Measurements from ENCODE around the gene ZNF692. TPM values are rescaled to one million over a fixed set of nuclear protein-coding genes. Genes with fewer than 3 reads are reported as not detected.
A peak's percentile ranks its signal among the peaks of the same experiment; 100 is the strongest.

Gene ZNF692
- total RNA-seq, 1 experiment from 2014 or later = 40.1 TPM

- no peak overlapping the region for H4K5ac ChIP-seq (ENCODE audit: insufficient read length, low read depth, low read length)
- H3K9me3 ChIP-seq (ENCODE audit: control insufficient read depth, low read depth, low read length) = no peaks in the 10 kb centered on the region
- no peak overlapping the region for H2BK20ac ChIP-seq (ENCODE audit: low read depth, low read length, poor library complexity, severe bottlenecking)
- Mint-ChIP-seq H3K4me1 (peaks cover 5 to 11% of the 10 kb centered on the region in 2 experiments; a peak in 2 of 4 replicates), H3K36me3 (ENCODE audit: insufficient read depth in 1 of 3, low read depth in 3 of 3) (no peaks in the 10 kb centered on the region; a peak in 1 of 7 replicates), H3K27me3 (ENCODE audit: low read depth) (peaks cover 9% of the 10 kb centered on the region), H3K4me3 (peak overlapping the region; percentile 95 to 97), H3K9me3 (peaks cover 2 to 7% of the 10 kb centered on the region in 2 experiments; a peak in 2 of 5 replicates), H3K27ac (no peak overlapping the region; a peak in 1 of 7 replicates)
- no peak overlapping the region for H3K9ac ChIP-seq (ENCODE audit: extremely low read depth, insufficient read length, low read length)
- H4K20me1 ChIP-seq (ENCODE audit: control insufficient read depth, insufficient read depth, insufficient read length) = no peaks in the 10 kb centered on the region
- H4K8ac ChIP-seq (replicated peaks; ENCODE audit: insufficient read length, low read depth, low read length) = no peak overlapping the region
- no peak overlapping the region for H2BK15ac ChIP-seq (ENCODE audit: low read depth, low read length)
- no peaks in the 10 kb centered on the region for H3K23me2 ChIP-seq (ENCODE audit: insufficient read length, low read depth, low read length, poor library complexity, severe bottlenecking)
- no peak overlapping the region for H2AK5ac ChIP-seq (ENCODE audit: insufficient read length, low read length)
- H3K56ac ChIP-seq (ENCODE audit: insufficient read length, low read depth, low read length) = no peak overlapping the region
- H3K4me2 ChIP-seq (ENCODE audit: insufficient read depth, insufficient read length, low read length) = no peak overlapping the region
- peak overlapping the region; percentile 27 for H2AFZ ChIP-seq (ENCODE audit: low read length)
- DNase-seq = no peak
- peak overlapping the region; percentile 14 for H2BK120ac ChIP-seq (ENCODE audit: low read depth, low read length, poor library complexity, severe bottlenecking)
- no peak overlapping the region for H2BK12ac ChIP-seq (ENCODE audit: insufficient read length, low read depth, low read length)
- no peak overlapping the region for H3K27ac ChIP-seq (ENCODE audit: insufficient read length, low read depth, low read length)
- TF ChIP-seq, protein P1, sequence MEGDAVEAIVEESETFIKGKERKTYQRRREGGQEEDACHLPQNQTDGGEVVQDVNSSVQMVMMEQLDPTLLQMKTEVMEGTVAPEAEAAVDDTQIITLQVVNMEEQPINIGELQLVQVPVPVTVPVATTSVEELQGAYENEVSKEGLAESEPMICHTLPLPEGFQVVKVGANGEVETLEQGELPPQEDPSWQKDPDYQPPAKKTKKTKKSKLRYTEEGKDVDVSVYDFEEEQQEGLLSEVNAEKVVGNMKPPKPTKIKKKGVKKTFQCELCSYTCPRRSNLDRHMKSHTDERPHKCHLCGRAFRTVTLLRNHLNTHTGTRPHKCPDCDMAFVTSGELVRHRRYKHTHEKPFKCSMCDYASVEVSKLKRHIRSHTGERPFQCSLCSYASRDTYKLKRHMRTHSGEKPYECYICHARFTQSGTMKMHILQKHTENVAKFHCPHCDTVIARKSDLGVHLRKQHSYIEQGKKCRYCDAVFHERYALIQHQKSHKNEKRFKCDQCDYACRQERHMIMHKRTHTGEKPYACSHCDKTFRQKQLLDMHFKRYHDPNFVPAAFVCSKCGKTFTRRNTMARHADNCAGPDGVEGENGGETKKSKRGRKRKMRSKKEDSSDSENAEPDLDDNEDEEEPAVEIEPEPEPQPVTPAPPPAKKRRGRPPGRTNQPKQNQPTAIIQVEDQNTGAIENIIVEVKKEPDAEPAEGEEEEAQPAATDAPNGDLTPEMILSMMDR (conservative IDR thresholded peaks at IDR 0.05) = no peak
- H3K14ac ChIP-seq (ENCODE audit: insufficient read depth, low read length) = no peak overlapping the region
- no peaks in the 10 kb centered on the region for H3K4me1 ChIP-seq (ENCODE audit: insufficient read depth, low read length)
- no peaks in the 10 kb centered on the region for H3K27me3 ChIP-seq (ENCODE audit: insufficient read depth, low read length)
- H3T11ph ChIP-seq (ENCODE audit: low read length) = no peak overlapping the region
- no peak overlapping the region for H3K23ac ChIP-seq (ENCODE audit: insufficient read length, low read depth, low read length)
- H3K4ac ChIP-seq (ENCODE audit: low read depth, low read length) = no peak overlapping the region
- no CpG with 5 or more reads among the region's 3 CpGs for WGBS (ENCODE audit: extremely low coverage, insufficient read length, low lambda C conversion rate)
- H3K79me1 ChIP-seq (ENCODE audit: insufficient read depth, low read depth, low read length, poor library complexity, severe bottlenecking) = no peaks in the 10 kb centered on the region
- no peak overlapping the region for H2BK5ac ChIP-seq (ENCODE audit: insufficient read length, low read length)
- H3K18ac ChIP-seq (ENCODE audit: insufficient read length, low read depth, low read length) = no peak overlapping the region
- H3K79me2 ChIP-seq (ENCODE audit: insufficient read depth, low read length) = no peaks in the 10 kb centered on the region
- H4K91ac ChIP-seq (ENCODE audit: insufficient read length, low read depth, low read length) = no peak overlapping the region
Observed at GRCh38 chr1:248871837-248872401, 13.0 kb upstream of the ZNF692 start.

All from H9 (cell line).